ENCODE data around the gene OTOG.

Gene OTOG

GRCh38 chr11:17588166-17588565 lies 41.1 kb downstream of the OTOG start:
- no peak for DNase-seq (ENCODE audit: low spot score)

DNA sequence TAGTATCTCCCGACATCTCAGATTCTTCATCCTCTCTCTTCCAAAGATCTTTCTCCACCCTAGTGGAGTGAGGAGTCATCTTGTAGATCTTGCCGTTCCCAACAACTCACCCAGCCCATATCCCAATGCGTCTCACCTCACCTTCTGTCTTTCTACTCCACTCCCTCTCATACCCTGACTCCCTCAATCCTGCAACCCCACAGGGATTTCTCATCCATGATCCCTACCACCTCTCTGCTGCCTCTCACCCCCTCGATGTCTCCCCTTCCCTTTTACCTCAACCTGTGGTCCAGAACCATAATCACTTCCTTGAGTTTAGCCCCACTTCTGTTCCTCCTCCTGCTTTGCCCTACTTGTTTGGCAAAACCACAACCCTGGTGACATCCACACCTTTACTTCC lies 41.7 kb downstream of the OTOG start:
- DNase-seq (ENCODE audit: low spot score) = no peak

DNA sequence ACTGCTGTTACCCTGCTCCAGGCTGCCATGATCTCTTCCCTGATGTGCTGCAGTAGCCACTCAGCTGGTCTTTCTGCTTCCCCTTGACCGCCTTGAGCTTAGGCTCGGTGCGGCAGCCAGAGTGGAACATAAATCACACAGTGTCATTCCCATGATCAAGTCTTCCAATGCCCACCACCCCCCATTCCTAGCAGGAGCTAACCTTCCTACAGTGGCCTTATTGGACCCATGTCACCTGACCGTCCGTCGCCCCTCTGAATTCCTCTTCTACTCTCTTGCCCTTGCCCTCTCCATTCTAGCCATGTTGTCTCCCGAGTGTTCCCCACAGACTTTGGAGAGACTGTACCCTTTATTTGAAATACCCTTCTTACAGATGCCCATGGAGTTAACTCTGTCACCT lies 43.4 kb downstream of the OTOG start:
- DNase-seq (ENCODE audit: low spot score) = no peak

- DNase-seq (ENCODE audit: low spot score) = no peak
Observed at GRCh38 chr11:17591293-17591692, 44.2 kb downstream of the OTOG start.

DNA sequence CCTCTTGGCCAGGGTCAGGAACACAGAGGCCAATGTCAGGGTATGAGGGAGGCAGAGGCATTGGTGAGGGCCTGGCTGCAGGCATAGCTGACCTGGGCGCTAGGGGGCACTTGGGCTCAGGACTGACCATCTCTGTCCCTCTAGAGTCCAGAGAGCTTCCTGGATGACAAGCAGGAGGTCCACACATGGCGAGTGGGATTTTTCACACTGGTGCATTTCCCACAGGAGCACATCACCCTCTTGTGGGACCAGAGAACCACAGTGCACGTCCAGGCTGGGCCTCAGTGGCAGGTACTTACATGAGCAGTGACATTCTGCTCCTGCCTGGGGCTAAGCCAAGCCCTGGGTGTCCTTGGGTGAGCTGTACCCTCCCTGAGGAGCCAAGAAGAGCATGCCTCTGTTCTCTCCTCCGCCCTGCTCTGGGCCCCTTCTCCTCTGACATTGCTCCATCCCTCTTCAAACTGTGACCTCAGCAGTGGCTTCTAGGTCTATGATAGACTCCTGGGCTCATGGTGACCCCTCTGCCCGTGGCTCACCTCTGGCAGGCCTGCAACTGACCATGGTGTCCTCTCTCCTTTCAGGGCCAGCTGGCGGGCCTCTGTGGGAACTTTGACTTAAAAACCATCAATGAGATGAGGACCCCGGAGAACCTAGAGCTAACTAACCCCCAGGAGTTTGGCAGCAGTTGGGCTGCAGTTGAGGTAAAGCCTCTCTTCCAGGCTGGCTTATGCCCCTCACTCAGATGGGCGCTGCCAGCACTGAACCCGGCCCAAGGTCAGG lies 46.6 kb downstream of the OTOG start:
- DNase-seq (ENCODE audit: low spot score) = no peak

DNA sequence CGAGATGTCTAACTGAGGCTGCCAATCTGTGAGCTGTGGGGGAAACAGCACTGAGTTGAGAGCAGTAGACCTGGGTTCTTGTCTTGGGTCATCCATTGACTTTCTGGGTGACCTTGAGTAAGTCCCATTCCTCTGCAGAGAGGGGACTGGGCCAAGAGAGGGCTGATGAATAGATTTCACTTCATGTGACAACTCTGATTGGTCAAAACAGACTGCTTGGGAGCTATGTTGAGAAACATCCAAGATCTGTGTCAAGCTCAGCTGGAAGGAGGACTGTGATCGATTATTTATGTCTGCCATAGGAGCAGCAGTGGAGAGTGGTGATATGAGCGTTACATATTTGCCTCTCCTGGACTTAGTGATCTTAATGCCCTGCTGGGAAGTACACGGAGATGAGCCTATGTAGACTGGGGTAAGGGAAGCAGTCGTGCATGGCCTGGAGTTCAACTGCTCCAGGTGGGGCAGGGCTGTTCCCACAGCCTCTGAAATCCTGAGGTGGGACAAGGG lies 47.7 kb downstream of the OTOG start:
- no peak for DNase-seq (ENCODE audit: low spot score)

DNA sequence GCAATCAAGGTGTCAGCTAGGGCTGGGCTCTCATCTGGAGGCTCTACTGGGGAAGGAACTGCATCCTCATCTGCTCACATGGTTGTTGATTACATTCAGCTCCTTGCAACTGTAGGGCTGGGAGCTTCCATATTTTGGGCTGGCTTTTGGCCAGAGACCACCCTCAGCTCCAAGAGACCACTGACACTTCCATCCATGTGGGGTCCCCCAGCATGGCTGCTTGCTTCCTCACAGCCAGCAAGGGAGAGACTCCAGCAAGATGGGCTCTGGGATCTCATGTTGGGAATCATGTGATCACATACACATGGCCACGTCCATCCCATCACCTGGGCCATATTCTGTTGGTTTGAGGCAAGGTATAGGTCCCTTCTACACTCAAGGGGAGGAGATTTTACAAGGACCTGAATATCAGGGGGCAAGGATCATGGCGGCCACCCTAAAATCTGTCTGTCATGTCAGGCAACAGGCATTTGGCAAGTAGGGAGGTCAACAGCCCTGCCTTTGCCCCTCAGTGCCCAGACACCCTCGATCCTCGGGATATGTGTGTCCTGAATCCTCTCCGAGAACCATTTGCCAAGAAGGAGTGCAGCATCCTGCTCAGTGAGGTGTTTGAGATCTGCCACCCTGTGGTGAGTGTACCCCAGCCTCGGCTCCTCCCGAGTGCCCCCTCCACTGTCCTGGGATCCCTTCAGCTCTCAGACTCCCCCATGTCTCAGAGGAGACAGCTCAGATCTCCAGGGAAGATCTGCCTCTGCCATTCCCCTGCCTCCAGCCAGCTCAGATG lies 48.7 kb downstream of the OTOG start:
- DNase-seq (ENCODE audit: low spot score) = no peak

DNA sequence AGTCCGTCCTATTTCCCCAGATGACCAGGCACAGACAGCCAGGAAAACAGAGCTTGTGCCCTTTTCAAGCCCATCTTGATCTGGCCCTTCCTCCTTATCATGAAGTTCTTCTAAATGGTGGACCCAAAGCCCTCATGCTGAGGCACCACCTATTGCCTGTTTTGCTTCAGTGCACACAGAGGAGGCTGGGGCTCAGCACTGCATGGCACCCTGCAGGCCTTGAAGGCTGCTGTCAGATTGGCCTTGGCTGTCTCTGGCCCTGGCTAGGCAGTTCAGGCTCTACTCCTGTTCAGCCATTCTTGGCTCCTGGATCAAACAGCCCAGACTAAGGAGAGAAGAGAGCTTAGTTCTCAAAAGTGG lies 49.2 kb downstream of the OTOG start:
- DNase-seq (ENCODE audit: low spot score) = no peak

GRCh38 chr11:17596711-17597110 lies 49.7 kb downstream of the OTOG start:
- DNase-seq (ENCODE audit: low spot score) = no peak

- DNase-seq (ENCODE audit: low spot score) = no peak
Observed at GRCh38 chr11:17597770-17598169, 50.7 kb downstream of the OTOG start.

DNA sequence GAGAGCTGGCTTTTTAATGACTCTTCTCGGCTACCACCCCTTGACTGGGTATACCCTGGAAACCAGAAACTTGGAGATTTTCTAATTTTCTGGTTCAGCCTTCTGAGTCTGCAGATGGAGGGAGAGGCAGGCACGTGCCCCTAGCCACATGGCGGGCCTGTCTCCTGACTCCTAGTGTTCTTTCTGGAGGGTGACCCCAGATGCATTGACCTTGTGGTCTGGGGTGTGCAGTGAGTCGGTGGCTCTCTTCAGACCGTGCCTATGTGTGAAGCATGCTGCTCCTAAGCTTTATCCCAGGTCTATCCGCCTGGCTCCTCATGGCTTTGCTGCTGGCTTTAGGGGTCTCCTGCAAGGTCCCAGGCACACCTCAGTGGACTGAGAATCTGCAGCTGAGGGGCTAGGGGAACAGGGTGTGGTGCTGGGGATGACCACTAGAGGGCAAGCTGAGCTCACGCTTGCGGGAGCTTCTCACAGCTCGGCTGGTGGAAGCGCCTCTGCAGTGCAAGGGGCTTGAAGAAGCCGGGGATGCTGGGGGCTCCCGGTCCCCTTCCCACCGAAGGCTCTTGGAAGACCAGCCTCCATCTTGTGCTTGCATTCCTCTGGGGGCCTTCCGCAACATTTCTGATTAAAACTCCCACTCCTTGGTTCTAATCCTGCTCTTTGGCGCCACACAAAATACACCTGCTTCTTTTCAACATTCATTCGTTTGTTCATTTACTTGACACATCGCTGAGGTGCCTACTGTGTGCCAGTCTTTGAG lies 51.8 kb downstream of the OTOG start:
- peak; percentile 49 for DNase-seq (ENCODE audit: low spot score)

- DNase-seq (ENCODE audit: low spot score) = no peak
Observed at GRCh38 chr11:17599460-17599925, 52.4 kb downstream of the OTOG start.

DNA sequence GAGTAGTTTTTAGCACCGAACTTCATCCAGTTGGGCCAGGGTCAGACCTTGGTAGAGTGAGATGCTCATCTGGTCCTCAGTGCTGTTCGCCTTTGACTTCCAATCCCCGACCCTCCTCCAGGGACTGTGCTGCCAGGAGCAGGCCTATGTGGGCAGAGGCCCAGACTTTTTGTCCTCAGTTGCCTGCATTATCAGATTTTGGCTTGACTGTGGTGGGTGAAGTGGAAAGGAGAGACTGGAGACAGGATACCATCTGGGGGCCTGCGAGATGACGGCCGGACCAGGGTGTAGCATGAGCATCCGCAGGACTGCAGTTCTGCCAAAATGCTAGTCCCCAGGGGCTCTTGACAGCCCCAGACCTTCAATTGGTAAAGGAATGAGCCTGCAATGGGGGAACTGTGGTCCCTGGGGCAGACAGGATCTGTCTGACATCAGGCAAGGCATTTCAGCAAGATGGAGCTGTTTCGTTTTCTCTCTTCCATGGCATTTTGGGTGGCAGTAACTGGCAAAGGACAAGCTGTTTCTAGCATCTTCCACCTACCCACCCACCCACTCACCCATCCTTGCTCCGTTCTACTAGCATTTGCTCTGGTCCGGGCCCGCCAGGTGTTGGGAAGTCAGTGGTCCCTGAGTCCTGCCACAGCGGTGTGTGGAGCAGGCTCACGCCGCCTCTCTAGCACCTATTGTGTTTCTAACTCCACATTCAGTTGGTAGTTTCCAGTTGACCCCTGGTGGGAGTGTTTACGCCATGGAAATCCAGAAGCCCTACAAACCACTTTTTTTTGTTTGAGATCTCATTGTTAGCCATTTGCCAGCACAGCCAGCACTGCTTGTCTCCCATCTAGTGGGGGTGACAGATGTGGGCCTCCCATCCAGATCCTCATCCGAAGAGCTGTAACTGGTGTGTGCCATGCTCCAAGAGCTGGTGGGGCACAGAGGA lies 53.5 kb downstream of the OTOG start:
- no peak for DNase-seq (ENCODE audit: low spot score)

DNA sequence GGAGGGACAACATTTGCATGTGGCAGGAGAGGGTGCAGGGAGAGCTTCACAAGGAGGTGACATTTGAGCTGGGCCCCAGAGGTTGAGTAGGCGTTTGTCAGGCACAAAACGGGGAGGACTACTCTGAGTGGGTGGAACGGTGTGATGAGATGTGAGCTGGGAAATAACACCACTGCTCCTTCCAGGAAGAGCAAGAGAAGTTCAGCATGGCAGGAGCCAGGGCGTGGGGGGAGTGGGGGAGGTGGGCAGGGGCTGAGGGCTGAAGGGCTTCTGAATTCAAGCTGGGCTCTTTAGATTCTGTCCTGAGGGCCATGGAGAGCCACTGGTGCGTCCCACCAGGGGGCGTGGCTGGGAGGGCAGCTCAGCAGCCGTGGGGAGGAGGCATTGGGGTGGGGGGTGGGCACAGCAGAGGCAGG lies 54.2 kb downstream of the OTOG start:
- DNase-seq (ENCODE audit: low spot score) = no peak

DNA sequence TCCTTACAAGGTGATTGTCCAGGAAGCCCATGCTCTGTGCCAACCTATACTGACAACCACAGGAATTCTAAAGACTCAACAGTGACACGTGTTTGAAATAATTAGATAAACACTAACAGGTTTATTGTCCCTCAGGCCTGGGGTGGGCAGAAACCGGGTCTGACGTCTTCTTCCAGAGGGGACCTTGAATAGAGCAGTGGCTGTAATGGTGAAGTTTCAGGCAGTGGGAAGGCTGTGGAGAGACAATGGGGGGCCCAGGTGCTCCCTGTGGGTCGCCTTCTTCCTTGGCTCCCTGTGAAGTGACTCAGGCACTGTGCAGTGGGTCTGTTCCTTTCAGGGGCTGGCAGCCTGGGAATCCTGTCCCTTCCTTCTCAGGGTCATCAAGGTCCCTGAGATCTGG lies 54.6 kb downstream of the OTOG start:
- DNase-seq (ENCODE audit: low spot score) = no peak

GRCh38 chr11:17602105-17603001 lies 55.3 kb downstream of the OTOG start:
- DNase-seq (ENCODE audit: low spot score) = no peak

GRCh38 chr11:17603056-17603825 lies 56.2 kb downstream of the OTOG start:
- DNase-seq (ENCODE audit: low spot score) = no peak

DNA sequence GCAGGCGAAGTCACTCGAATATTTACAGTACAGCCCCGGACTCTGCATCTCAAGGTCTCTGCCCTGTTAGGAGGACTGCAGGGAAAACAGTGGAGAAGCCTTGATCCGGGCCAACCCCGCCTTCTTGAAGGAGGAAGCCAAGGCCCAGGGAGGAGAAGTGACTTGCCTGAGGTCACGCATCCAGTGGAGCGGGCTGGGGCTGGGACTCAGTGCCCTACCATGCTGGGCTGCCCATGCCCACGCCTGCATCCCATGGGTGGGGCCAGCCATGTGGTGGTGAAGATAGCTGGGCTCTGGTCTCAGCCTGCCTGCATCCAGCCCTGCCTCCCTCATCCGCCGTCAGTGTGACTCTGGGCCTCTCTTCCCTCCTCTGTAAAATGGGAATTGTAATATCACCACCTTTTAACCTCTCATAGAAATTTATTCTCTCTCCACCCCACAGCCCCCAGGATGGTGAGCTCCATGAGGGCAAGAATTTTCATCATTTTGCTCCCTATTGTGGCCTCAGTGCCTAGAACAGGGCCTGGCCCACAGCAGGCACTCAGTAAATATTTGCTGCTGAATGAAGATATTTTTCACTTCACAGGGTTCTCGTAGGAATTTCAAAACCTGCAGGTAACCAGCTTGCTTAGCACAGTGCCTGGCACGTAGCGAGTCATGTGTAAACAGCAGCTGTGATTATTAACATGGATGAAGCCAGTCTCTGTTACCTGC lies 57.3 kb downstream of the OTOG start:
- no peak for DNase-seq (ENCODE audit: low spot score)

DNA sequence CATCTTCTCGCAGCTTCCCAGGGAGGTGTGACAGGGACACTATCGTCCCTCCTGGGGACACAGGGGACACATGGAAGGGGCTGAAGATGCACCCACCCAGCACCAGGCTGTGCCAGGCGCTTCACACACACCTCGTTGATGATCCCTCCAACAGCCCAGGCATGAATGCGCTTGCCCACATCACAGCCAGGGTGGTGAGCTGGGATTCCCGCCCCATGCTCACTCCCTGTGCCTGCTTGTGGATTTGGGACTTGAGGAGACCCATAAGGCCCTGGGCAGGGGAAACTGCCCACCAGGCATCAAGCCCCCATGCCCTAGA lies 57.8 kb downstream of the OTOG start:
- DNase-seq (ENCODE audit: low spot score) = no peak

Data from CD4-positive, alpha-beta T cell treated with Interleukin-6 at 100 ng/mL for 8 hours (primary cell).